Right lobe of liver (tissue), 6 donors: ENCODE data around the gene QSER1. TPM values are rescaled to one million over a fixed set of nuclear protein-coding genes. Genes with fewer than 3 reads are reported as not detected.
A peak's percentile ranks its signal among the peaks of the same experiment; 100 is the strongest.

Source experiments
- ATAC-seq, 4 donors: fragments of 200-7000 bp; cut with Tn5 transposase; one replicate each; pipeline ENCODE4 v1.9.1; 2020; ENCODE audit warnings: mild to moderate bottlenecking in 4 of 4, moderate library complexity in 4 of 4
- DNase-seq, 3 donors: peaks; one replicate each; pipeline ENCODE4 v3.0.0-alpha.2; 2020
- H3K27ac ChIP-seq, 3 donors: fragments of 200-600 bp; one replicate each; pipeline ENCODE4 v1.8.0; 2022
- H3K27me3 ChIP-seq, 2 donors: fragments of 200-600 bp; one replicate each; pipeline ENCODE4 v1.8.0; 2022
- H3K36me3 ChIP-seq, 4 donors: fragments of 200-600 bp; sonication (generic) in 1 of 4; one replicate each; pipeline versions ENCODE4 v1.5.1 to v1.8.0; 2017 to 2022; ENCODE audit warnings: control low read depth in 1 of 4
- H3K4me1 ChIP-seq, 4 donors: fragments of 200-600 bp; sonication (generic) in 1 of 4; one replicate each; pipeline versions ENCODE4 v1.5.1 to v1.8.0; 2017 to 2022; ENCODE audit warnings: control low read depth in 1 of 4
- H3K4me3 ChIP-seq, 3 donors: fragments of 200-600 bp; one replicate each; pipeline ENCODE4 v1.8.0; 2022
- H3K9me3 ChIP-seq, 4 donors: fragments of 200-600 bp; sonication (generic) in 1 of 4; one replicate each; pipeline versions ENCODE4 v1.5.1 to v1.8.0; 2017 to 2022; ENCODE audit warnings: control low read depth in 1 of 4
- POLR2A ChIP-seq: fragments of 450-650 bp; IDR thresholded peaks from one replicate; pipeline ENCODE4 v1.6.1; 2017; ENCODE audit warnings: antibody characterized with exemption, mild to moderate bottlenecking
- WGBS: methylation state at CpG from one replicate; pipeline ENCODE4 v1.1.6; 2018; ENCODE audit warnings: low coverage, low lambda C conversion rate; ENCODE audit not compliant: insufficient coverage; ENCODE audit errors: missing lambda C conversion rate; 5-methylcytosine and 5-hydroxymethylcytosine counted together
- intact Hi-C, 2 donors: fragments of 100-400 bp; cut with DNase I; formaldehyde crosslinking; loops; one replicate each; pipeline versions ENCODE4 v1.11.2 to v1.14.1; 2022
- total RNA-seq, 6 experiments: library from RNA; depleted of rRNA in 2 of 6; stranded (reverse); fragments of >200 nt in 2 of 6; fragmentation: NEBNext Ultra II Directional in 3 of 6; extraction: Animal tissue kit (Norgen Biotek cat#: 25700) in 3 of 6; gene quantifications; one replicate each; pipeline versions ENCODE4 v1.1.0 to v1.2.4, GENCODE V29; 2016 to 2023
- TF ChIP-seq, protein P1 (sequence below), 4 donors: fragments of 200-600 bp in 3 of 4; fragments of 450-650 bp in 1 of 4; IDR thresholded peaks; one replicate each; pipeline versions ENCODE4 v1.5.1 to v1.8.0; 2016 to 2022; ENCODE audit warnings: antibody characterized with exemption in 4 of 4, mild to moderate bottlenecking in 2 of 4
- donor health status: DM: no; HTN: yes; CAD: no.
- donor health status: DM: no; HTN: no; CAD: no.
- donor health status: DM: no; HTN: no; CAD: no.
- donor health status: DM: no; HTN: yes; CAD: no.
- donor health status: DM: no; HTN: yes; CAD: no.

Gene QSER1
- total RNA-seq, 6 experiments from 2014 or later, result 7.7 to 12.8 (median 11.0) TPM

DNA sequence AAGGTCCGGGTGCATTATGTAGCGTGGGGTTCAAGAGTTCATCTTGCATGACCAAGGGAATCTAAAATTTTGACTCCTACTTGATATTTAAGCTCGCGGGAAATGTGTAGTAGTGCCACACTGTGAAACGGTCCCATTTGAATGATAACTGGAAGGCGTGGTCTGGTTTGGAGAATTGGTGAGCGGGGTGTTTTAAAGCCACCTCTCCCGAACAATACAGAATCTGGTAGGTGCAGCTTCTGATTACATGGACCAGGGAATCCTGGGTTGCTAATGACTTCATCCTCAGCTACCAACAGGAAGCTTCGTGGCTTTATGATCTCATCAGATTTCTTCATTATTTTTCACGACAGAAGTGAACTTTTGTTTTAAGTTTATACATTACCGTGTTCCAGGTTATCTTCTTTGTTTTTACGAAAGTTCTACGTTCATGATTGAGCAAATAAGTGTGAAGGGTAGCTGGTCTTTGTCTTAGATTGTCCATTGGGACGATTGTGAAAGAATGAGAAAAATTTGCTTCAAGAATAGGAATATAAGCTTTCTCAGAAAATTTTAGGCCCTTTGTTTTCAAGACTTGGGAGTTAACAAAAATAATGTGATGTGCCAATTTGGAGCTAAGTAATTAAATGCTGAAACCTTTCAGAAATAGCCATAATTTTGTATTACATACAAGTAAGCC, 1.7 kb downstream of the QSER1 start:
- Histone ChIP-seq H3K9me3 (no peaks in the 10 kb centered on the region), H3K27me3 (no peaks in the 10 kb centered on the region), H3K36me3 (no peaks in the 10 kb centered on the region), H3K4me3 (peak overlapping the region; percentile 78 to 95 (median 90)), H3K4me1 (peaks cover 0 to 7% (median 0%) of the 10 kb centered on the region in 4 donors), H3K27ac (peak overlapping the region; percentile 69 to 97 (median 92))
- DNase-seq (no peak), ATAC-seq (peak; percentile 58 to 72 (median 62))
- WGBS, result 4% methylated on average over 14 of the region's 14 CpGs
- intact Hi-C loops, result no loop called here
- TF ChIP-seq, protein P1, sequence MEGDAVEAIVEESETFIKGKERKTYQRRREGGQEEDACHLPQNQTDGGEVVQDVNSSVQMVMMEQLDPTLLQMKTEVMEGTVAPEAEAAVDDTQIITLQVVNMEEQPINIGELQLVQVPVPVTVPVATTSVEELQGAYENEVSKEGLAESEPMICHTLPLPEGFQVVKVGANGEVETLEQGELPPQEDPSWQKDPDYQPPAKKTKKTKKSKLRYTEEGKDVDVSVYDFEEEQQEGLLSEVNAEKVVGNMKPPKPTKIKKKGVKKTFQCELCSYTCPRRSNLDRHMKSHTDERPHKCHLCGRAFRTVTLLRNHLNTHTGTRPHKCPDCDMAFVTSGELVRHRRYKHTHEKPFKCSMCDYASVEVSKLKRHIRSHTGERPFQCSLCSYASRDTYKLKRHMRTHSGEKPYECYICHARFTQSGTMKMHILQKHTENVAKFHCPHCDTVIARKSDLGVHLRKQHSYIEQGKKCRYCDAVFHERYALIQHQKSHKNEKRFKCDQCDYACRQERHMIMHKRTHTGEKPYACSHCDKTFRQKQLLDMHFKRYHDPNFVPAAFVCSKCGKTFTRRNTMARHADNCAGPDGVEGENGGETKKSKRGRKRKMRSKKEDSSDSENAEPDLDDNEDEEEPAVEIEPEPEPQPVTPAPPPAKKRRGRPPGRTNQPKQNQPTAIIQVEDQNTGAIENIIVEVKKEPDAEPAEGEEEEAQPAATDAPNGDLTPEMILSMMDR (IDR thresholded peaks at IDR 0.05), result no peak
- TF ChIP-seq POLR2A, result peak; percentile 61

DNA sequence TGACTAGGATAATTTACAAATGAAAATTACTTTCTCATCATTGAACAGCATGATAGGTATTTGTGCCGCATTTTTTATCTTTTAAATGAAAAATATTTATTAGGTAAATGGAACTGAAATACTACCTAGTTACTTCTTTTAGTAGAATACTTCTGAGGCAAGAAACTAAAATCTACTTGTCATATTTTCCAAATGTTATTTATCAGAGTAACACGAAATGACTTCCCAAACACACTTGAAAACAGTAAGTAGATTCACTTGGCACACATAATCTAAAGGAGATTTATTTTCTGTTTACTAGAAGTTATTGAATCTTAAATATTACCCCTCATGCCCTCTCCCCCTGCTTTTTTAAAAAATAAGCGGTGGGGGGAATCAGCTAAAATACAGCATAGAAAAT, 2.3 kb downstream of the QSER1 start:
- no peak overlapping the region for H3K4me3 ChIP-seq
- DNase-seq (no peak), ATAC-seq (no peak)
- TF ChIP-seq, protein P1 (IDR thresholded peaks at IDR 0.05), result no peak
- TF ChIP-seq POLR2A, result no peak
- no peaks in the 10 kb centered on the region for H3K36me3 ChIP-seq
- no peaks in the 10 kb centered on the region for H3K9me3 ChIP-seq
- peaks cover 0 to 7% (median 0%) of the 10 kb centered on the region in 4 donors for H3K4me1 ChIP-seq
- WGBS, result 91% methylated on average over 3 of the region's 3 CpGs
- intact Hi-C loops, result no loop called here
- peak overlapping the region in 2 of 3 donors; percentile 92 to 97 for H3K27ac ChIP-seq
- H3K27me3 ChIP-seq, result no peaks in the 10 kb centered on the region

DNA sequence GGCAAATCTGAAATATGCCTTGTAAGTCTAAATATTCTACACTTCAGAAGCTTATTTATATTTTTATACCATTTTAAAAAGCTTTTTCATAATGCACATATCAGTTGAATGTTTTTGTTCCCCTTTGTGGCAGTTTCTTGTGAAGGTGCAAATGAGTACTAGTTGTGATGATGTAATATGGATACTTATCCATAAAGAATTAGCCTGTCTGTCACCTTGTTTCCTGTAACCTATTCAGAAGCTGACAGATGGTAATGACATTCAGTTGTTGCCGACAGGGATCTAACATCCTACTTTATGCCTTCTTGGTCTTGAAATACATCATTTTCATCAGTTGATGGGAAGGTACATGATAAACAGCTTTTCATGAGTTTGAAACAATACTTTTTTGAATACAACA, 2.9 kb downstream of the QSER1 start:
- Histone ChIP-seq H3K9me3 (no peaks in the 10 kb centered on the region), H3K27ac (no peak overlapping the region), H3K27me3 (no peaks in the 10 kb centered on the region), H3K4me1 (peaks cover 0 to 7% (median 0%) of the 10 kb centered on the region in 4 donors), H3K4me3 (no peak overlapping the region), H3K36me3 (no peaks in the 10 kb centered on the region)
- ATAC-seq (no peak), DNase-seq (no peak)
- TF ChIP-seq, protein P1 (IDR thresholded peaks at IDR 0.05), result no peak
- TF ChIP-seq POLR2A, result no peak
- WGBS, result 67% methylated on average over 1 of the region's 1 CpG
- intact Hi-C loops, result no loop called here

GRCh38 chr11:32897103-32897502, 4.5 kb downstream of the QSER1 start:
- DNase-seq (no peak), ATAC-seq (no peak)
- H3K27ac ChIP-seq, result no peak overlapping the region
- intact Hi-C loops, result no loop called here
- H3K4me3 ChIP-seq, result no peak overlapping the region
- peaks cover 0 to 7% (median 0%) of the 10 kb centered on the region in 4 donors for H3K4me1 ChIP-seq
- 71% methylated on average over 1 of the region's 1 CpG for WGBS
- H3K27me3 ChIP-seq, result no peaks in the 10 kb centered on the region
- no peaks in the 10 kb centered on the region for H3K36me3 ChIP-seq
- H3K9me3 ChIP-seq, result no peaks in the 10 kb centered on the region
- TF ChIP-seq POLR2A, result no peak
- TF ChIP-seq, protein P1 (IDR thresholded peaks at IDR 0.05), result no peak
